Natural killer cell (primary cell): ENCODE measurements around the gene BCL2. TPM values are rescaled to one million over a fixed set of nuclear protein-coding genes. Genes with fewer than 3 reads are reported as not detected.

Source experiments
- ATAC-seq, 3 donors: fragments of 150-1000 bp in 2 of 3; fragments of 200-7000 bp in 1 of 3; cut with Tn5 transposase; 1 replicate in 1 of 3; 2 replicates in 2 of 3; pipeline ENCODE4 v1.10.0; 2021; ENCODE audit warnings: mild to moderate bottlenecking in 2 of 3, moderate library complexity in 2 of 3
- DNase-seq, 2 donors: peaks; one replicate each; pipeline versions ENCODE4 v3.0.0 to v3.0.0-alpha.2; 2013 to 2021; ENCODE audit warnings: mixed read lengths in 1 of 2
- H3K27ac ChIP-seq: one replicate; pipeline ENCODE4 v1.5.1; 2013; ENCODE audit warnings: mild to moderate bottlenecking, low read length
- H3K27me3 ChIP-seq: one replicate; pipeline ENCODE4 v1.6.1; 2013; ENCODE audit warnings: low read length; ENCODE audit not compliant: control insufficient read depth, insufficient read depth
- H3K36me3 ChIP-seq: one replicate; pipeline ENCODE4 v1.6.1; 2013; ENCODE audit warnings: low read length; ENCODE audit not compliant: control insufficient read depth, insufficient read depth
- H3K4me1 ChIP-seq: one replicate; pipeline ENCODE4 v1.6.1; 2013; ENCODE audit warnings: low read length; ENCODE audit not compliant: control insufficient read depth, insufficient read depth
- H3K4me3 ChIP-seq: one replicate; pipeline ENCODE4 v1.5.1; 2013; ENCODE audit warnings: low read length
- H3K9me3 ChIP-seq: one replicate; pipeline ENCODE4 v1.6.1; 2013; ENCODE audit warnings: low read length; ENCODE audit not compliant: control insufficient read depth, insufficient read depth
- H3K27ac Mint-ChIP-seq, 2 donors: one replicate each; pipeline ENCODE4 v1.8.0; 2022; ENCODE audit warnings: mild to moderate bottlenecking in 2 of 2, mixed read lengths in 2 of 2, moderate library complexity in 1 of 2
- H3K27me3 Mint-ChIP-seq, 2 donors: one replicate each; pipeline ENCODE4 v1.8.0; 2022; ENCODE audit warnings: low read depth in 2 of 2, mixed read lengths in 2 of 2
- H3K36me3 Mint-ChIP-seq: one replicate; pipeline ENCODE4 v1.8.0; 2022; ENCODE audit warnings: mixed read lengths
- H3K4me1 Mint-ChIP-seq, 2 donors: one replicate each; pipeline ENCODE4 v1.8.0; 2022; ENCODE audit warnings: mixed read lengths in 2 of 2
- H3K4me3 Mint-ChIP-seq: one replicate; pipeline ENCODE4 v1.8.0; 2022; ENCODE audit warnings: mild to moderate bottlenecking, moderate library complexity, mixed read lengths
- H3K9me3 Mint-ChIP-seq, 2 donors: one replicate each; pipeline ENCODE4 v1.8.0; 2022; ENCODE audit warnings: mixed read lengths in 2 of 2
- CTCF ChIP-seq: fragments of 200-600 bp; IDR thresholded peaks from one replicate; pipeline ENCODE4 v1.8.0; 2022; ENCODE audit warnings: antibody characterized with exemption
- WGBS: methylation state at CpG from one replicate; pipeline ENCODE4 v1.1.7; 2013; ENCODE audit warnings: missing lambda C conversion rate; ENCODE audit not compliant: insufficient coverage; 5-methylcytosine and 5-hydroxymethylcytosine counted together
- intact Hi-C: fragments of 100-400 bp; cut with micrococcal nuclease; formaldehyde crosslinking; loops from one replicate; pipeline ENCODE4 v1.14.2; 2022
- total RNA-seq, 4 donors: library from RNA; stranded (reverse); fragments of 120-200 nt in 1 of 4; gene quantifications; one replicate each; pipeline versions ENCODE4 v1.2.3 to v1.2.4, GENCODE V29; 2013 to 2022

Gene BCL2
- total RNA-seq, 3 donors from 2014 or later (not counting 1 experiment from before 2014, with no cell fraction given): 28.2 to 64.2 (median 33.4) TPM

- Mint-ChIP-seq H3K27me3 (no peaks in the 10 kb centered on the region), H3K27ac (peak overlapping the region in 1 of 2 donors; percentile 79), H3K9me3 (no peaks in the 10 kb centered on the region), H3K4me1 (peaks cover 0 to 8% of the 10 kb centered on the region in 2 donors), H3K36me3 (no peaks in the 10 kb centered on the region), H3K4me3 (peak overlapping the region; percentile 61)
- no peak for TF ChIP-seq CTCF
- ATAC-seq (peak; percentile 25 to 48 (median 42)), DNase-seq (no peak)
- Histone ChIP-seq H3K27me3 (no peaks in the 10 kb centered on the region), H3K27ac (peak overlapping the region; percentile 58), H3K4me3 (no peak overlapping the region), H3K9me3 (no peaks in the 10 kb centered on the region), H3K4me1 (peaks cover 46% of the 10 kb centered on the region), H3K36me3 (peaks cover 2% of the 10 kb centered on the region)
- 61% methylated on average over 4 of the region's 5 CpGs for WGBS
- intact Hi-C loops: no loop called here
Measured at GRCh38 chr18:63291278-63291677, 28.3 kb downstream of the BCL2 start.

GRCh38 chr18:63290821-63291200 is 28.8 kb downstream of the BCL2 start:
- H3K27me3 Mint-ChIP-seq: no peaks in the 10 kb centered on the region
- no peaks in the 10 kb centered on the region for H3K36me3 Mint-ChIP-seq
- H3K4me3 Mint-ChIP-seq: peak overlapping the region; percentile 61
- H3K9me3 ChIP-seq: no peaks in the 10 kb centered on the region
- H3K27ac ChIP-seq: peak overlapping the region; percentile 58
- H3K4me3 ChIP-seq: no peak overlapping the region
- intact Hi-C loops: no loop called here
- H3K27ac Mint-ChIP-seq: peak overlapping the region in 1 of 2 donors; percentile 79
- WGBS: 35% methylated on average over 7 of the region's 7 CpGs
- H3K4me1 ChIP-seq: peaks cover 47% of the 10 kb centered on the region
- ATAC-seq (peak in 2 of 3 donors; percentile 20 to 61), DNase-seq (peak in 1 of 2 donors; percentile 63)
- H3K9me3 Mint-ChIP-seq: no peaks in the 10 kb centered on the region
- H3K4me1 Mint-ChIP-seq: peaks cover 0 to 6% of the 10 kb centered on the region in 2 donors
- no peak for TF ChIP-seq CTCF
- peaks cover 2% of the 10 kb centered on the region for H3K36me3 ChIP-seq
- no peaks in the 10 kb centered on the region for H3K27me3 ChIP-seq

- H3K36me3 ChIP-seq: peaks cover 2% of the 10 kb centered on the region
- H3K27me3 ChIP-seq: no peaks in the 10 kb centered on the region
- H3K27me3 Mint-ChIP-seq: no peaks in the 10 kb centered on the region
- no peak for TF ChIP-seq CTCF
- no peak for ATAC-seq
- intact Hi-C loops: no loop called here
- peaks cover 0 to under 1% of the 10 kb centered on the region in 2 donors for H3K4me1 Mint-ChIP-seq
- H3K27ac Mint-ChIP-seq: peak overlapping the region in 1 of 2 donors; percentile 79
- H3K4me3 ChIP-seq: no peak overlapping the region
- WGBS: 99% methylated on average over 5 of the region's 6 CpGs
- H3K9me3 ChIP-seq: no peaks in the 10 kb centered on the region
- peak overlapping the region; percentile 58 for H3K27ac ChIP-seq
- H3K9me3 Mint-ChIP-seq: no peaks in the 10 kb centered on the region
- H3K36me3 Mint-ChIP-seq: no peaks in the 10 kb centered on the region
- DNase-seq: no peak
- H3K4me3 Mint-ChIP-seq: peak overlapping the region; percentile 35
- peaks cover 47% of the 10 kb centered on the region for H3K4me1 ChIP-seq
Measured at GRCh38 chr18:63290166-63290820, 29.3 kb downstream of the BCL2 start.

GRCh38 chr18:63288311-63288710 is 31.3 kb downstream of the BCL2 start:
- Mint-ChIP-seq H3K27me3 (no peaks in the 10 kb centered on the region), H3K27ac (no peak overlapping the region)

More at GRCh38 chr18:63288311-63288710, 31.3 kb downstream of the BCL2 start:
- H3K4me3 Mint-ChIP-seq: no peak overlapping the region
- peaks cover 0 to 12% of the 10 kb centered on the region in 2 donors for H3K4me1 Mint-ChIP-seq
- no peaks in the 10 kb centered on the region for H3K36me3 Mint-ChIP-seq
- ATAC-seq (no peak), DNase-seq (no peak)
- H3K4me3 ChIP-seq: no peak overlapping the region
- intact Hi-C loops: no loop called here
- H3K27me3 ChIP-seq: no peaks in the 10 kb centered on the region
- H3K36me3 ChIP-seq: peaks cover 2% of the 10 kb centered on the region
- peaks cover 52% of the 10 kb centered on the region for H3K4me1 ChIP-seq
- 98% methylated on average over 2 of the region's 2 CpGs for WGBS
- H3K27ac ChIP-seq: no peak overlapping the region
- H3K9me3 ChIP-seq: no peaks in the 10 kb centered on the region
- no peaks in the 10 kb centered on the region for H3K9me3 Mint-ChIP-seq
- TF ChIP-seq CTCF: no peak
